Activated CD8-positive, alpha-beta memory T cell treated with anti-CD3 and anti-CD28 coated beads for 24 hours (primary cell): ENCODE results near the gene GPX4.

ENCODE experiments used
- DNase-seq: peaks from one replicate; pipeline ENCODE4 v3.0.0-alpha.2; 2020

GPX4 gene

DNA sequence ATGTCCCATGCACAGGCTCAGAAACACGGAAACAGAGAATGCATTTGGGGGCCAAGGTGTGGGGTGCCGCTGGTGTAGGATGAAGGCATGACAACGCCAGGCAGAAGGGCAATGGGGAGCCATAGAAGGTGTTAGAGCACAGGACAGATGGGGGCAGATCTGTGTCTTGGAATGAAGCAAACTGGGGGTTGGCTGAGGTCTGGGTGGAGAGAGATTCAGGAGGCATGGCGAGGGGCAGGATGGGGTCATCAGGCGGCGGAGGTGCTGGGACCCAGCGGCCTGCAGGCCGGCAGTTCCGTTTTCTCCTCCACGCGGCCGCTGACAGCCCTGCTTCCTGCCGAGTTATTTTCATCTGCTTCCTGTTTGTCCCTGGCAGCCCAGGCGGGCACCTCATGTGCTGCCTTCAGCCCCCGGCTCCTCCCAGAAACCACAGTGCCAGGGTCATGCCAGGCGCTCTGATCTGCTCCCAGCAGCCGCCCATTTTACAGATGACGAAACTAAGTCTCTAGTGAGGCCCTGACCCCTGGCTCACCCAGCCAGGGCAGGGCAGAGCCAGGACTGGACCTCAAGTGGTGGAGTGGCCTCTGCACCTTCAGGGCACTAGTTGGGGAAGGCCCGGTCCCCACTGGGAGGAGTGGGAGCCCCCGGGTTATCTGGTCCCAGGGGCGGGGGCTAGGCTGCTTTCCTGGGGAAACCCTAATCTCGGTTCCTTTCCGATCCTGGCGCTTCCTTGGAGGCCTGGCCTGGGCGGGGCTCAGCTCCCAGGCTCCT is 34.6 kb upstream of the GPX4 start:
- peak; percentile 80 for DNase-seq

DNA sequence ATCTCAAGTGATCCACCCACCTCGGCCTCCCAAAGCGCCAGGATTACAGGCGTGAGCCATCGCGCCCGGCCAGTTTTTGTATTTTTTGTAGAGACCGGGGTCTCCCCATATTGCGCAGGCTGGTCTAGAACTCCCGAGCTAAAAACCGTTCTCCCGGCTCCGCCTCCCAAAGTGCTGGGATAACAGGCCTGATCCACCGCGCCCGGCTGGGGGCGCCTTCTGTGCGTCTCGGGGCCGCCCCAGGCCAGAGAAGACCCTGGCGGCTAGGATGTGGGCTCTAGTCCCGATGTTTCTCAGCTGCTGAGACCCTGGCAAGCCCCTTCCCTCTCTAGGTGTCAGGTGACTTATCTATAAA is 33.2 kb upstream of the GPX4 start:
- DNase-seq: no peak

- no peak for DNase-seq
Observed at GRCh38 chr19:1070931-1071791, 32.6 kb upstream of the GPX4 start.

DNA sequence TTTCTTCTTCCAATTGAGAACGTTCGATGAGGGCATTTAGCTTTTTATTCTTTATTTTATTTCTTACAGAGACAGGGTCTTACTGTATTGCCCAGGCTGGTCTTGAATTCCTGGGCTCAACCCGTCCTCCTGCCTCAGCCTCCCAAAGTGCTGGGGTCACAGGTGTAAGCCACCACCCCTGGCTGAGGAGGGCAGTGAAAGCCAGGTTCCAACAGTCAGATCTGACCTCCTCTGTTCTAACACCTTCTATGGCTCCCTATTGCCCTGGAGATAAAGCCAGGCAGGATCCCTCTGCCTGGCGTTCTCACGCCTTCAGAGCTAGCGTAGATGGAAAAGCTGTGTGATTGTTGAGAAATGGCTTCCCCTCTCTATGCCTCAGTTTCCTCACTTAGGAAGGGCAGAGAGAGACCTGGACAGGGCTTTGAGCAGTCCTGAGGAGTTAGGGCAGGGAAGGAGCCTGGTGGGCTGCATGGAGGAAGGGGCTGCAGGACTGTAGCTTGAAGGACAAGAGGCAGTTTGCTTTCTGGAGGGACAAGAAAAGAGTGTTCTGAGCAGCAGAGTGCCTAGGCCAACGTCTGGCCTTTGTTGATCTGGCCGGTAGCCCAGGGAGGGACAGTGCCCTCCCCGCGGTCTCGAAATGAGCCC is 31.3 kb upstream of the GPX4 start:
- no peak for DNase-seq

GRCh38 chr19:1073063-1073955 is 30.5 kb upstream of the GPX4 start:
- peak; percentile 64 for DNase-seq

GRCh38 chr19:1073956-1074517 is 29.8 kb upstream of the GPX4 start:
- peak; percentile 75 for DNase-seq

DNA sequence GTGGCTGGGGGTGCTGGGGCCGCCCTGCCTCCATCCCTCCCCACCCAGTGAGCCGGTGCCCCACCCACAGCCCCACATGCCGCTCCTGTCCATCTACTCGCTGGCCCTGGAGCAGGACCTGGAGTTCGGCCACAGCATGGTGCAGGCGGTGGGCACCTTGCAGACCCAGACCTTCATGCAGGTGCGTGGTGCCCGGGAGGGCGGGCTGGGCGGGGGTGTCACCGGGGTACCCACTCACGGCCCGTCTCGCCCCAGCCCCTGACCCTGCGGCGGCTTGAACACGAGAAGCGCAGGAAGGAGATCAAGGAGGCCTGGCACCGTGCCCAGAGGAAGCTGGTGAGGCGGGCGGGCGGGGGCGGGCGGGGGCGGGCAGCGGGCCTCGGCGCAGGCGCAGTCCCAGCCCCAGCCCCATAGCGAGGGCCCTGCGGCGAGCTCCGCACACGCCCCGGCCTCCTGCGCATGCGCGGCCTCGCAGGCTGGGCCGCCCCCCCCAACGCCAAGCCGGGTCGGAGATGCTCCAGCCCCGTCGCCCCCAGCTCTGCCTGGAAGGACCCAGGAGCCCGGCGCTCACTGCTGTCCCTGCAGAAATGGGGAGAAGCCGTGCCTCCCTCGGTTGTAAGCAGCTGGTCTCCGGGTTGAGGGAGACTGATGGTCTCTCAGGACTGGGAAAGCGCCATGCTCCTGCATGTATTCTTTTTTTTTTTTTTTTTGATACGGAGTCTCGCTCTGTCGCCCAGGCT is 29.1 kb upstream of the GPX4 start:
- DNase-seq: peak; percentile 93

- DNase-seq: peak; percentile 67
Observed at GRCh38 chr19:1076046-1076386, 27.8 kb upstream of the GPX4 start.

- DNase-seq: peak; percentile 93
Observed at GRCh38 chr19:1076951-1077350, 26.8 kb upstream of the GPX4 start.

DNA sequence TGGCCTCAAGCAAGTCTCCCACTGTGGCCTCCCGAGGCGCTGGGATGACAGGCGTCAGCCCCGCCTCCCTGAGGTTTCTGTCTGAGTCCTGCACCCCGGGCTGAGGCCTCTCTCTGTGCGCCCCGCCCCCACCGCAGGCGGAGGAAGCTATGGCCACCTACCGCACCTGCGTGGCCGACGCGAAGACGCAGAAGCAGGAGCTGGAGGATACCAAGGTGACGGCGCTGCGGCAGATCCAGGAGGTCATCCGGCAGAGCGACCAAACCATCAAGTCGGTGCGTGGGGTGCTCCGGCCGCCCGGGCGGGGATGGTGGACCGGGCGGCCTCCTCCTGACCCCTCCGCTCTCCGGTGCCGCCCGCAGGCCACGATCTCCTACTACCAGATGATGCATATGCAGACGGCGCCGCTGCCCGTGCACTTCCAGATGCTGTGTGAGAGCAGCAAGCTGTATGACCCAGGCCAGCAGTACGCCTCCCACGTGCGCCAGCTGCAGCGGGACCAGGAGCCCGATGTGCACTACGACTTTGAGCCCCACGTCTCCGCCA is 24.2 kb upstream of the GPX4 start:
- DNase-seq: peak; percentile 86

GRCh38 chr19:1080360-1081161 is 23.2 kb upstream of the GPX4 start:
- no peak for DNase-seq

DNA sequence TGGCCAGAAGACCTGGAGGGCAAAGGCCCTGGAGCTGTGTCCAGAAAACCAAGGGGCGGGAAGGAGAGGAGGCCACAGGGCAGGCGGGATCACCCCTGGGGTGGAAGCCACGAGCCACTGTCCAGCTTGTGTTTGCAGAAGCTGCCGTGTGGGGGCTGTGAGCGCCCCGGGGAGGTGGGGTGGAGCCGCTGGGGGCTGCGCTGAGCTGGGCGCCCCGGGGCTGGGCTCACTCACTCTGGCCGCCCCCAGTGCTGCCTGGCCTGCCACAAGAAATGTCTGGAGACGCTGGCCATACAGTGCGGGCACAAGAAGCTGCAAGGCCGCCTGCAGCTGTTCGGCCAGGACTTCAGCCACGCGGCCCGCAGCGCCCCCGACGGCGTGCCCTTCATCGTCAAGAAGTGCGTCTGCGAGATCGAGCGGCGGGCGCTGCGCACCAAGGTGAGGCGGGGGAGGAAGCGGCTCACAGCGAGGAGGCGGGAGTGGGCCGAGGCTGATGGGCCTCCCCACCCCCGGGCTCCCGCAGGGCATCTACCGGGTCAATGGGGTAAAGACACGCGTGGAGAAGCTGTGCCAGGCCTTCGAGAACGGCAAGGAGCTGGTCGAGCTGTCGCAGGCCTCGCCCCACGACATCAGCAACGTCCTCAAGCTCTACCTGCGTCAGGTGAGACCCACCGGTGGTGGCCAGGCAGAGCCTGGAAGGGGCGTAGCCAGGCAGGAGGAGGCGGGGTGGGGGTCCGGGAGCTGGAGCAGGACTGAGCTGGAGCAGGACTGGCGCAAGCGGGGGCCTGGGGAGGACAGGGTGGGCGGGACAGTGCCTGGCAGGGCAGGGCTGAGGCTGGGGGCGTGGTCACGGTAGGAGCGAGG is 22.3 kb upstream of the GPX4 start:
- DNase-seq: peak; percentile 63

DNA sequence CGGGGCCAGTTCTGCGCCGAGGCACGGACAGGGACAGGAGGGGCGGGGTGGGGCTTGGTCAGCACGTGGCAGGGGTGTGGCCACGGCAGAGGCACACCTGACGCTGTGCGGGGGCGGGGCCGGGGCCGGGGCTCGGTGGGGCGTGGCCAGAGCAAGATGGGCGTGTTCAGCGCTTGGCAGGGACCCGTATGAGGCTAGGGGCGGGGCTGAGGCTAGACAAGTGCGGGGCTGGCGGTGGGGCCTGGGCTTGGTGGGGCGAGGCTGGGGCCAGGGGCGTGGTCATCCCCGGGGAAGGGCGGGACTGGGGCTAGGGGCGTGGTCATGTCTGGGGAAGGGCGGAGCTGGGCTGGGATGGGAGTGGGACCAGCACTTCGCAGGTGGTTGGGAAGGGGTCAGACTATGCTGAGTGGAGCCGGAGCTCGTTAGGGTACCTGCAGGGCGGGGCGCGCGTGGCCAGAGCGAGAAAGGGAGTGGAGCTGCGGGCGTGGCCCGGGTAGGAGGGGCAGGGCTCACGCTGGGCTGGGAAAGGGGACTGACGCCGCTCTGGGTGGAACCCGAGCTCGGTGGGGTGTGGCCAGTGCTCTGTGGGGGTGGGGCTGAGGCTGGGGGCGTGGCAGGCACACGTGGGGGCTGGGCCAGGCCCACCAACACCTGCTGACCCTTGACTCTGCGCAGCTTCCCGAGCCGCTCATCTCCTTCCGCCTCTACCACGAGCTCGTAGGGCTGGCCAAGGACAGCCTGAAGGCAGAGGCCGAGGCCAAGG is 21.4 kb upstream of the GPX4 start:
- DNase-seq: peak; percentile 82

DNA sequence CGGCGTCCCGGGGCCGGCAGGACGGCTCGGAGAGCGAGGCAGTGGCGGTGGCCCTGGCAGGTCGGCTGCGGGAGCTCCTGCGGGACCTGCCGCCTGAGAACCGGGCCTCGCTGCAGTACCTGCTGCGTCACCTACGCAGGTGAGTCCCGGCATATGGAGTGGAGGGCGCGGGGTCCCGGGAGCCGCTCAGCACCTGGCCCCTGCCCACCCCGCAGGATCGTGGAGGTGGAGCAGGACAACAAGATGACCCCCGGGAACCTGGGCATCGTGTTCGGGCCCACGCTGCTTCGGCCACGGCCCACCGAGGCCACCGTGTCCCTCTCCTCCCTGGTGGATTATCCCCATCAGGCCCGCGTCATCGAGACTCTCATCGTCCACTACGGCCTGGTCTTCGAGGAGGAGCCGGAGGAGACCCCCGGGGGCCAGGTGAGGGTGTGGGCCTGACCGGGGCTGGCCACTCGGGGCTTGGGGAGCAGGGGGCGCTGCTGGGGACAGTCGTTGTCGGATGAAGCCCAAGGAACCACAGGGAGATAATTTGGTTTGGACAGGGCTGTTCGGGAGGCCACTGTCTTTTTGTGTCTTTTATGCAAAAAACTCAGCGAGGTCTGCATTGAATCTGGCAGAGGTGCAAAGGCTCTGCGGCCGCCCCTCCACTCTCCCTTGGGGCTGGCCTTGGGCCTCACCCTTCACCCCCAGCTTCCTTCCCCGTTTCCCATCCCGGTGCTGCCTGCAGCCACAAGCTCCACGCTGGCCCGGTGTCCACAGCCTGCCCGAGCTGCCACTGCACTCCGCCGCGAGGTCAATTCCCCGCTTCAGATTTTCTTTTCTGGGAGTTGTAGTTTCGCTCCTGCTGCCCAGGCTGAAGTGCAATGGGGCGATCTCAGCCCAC is 20.6 kb upstream of the GPX4 start:
- no peak for DNase-seq

DNA sequence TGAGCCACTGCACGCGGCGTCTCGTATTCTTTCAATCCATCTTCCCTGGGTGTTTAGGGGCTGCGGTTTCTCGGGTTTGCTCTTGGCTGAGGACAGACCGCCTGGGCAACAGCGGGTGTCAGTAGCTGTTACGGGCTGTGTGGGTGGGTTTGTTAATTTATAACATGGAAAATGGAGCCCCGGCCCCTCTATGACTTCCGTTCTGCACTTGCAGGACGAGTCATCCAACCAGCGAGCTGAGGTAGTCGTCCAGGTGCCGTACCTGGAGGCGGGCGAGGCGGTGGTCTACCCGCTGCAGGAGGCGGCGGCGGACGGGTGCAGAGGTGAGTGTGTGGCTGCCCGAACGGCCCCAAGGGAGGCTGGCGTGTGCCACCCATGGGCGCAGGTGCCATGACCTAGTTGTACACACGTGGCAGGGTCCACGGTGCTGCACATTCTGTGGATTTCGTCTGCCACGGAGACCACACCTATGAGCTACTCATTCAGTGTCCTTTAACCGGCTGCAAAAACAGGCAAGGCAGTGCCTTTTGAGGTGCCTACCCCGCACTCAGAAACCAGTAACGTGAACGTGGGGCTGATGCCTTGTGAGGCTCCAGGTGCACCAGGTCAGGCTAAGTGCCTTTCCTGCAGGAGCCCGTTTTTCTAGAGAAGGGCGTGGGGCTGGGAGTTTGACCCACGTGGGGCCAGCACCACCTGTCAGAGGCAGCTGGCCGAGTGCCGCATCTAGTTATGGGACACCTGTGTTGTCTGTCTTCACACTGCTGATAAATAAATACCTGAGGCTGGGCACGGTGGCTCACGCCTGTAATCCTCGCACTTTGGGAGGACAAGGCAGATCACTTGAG is 19.5 kb upstream of the GPX4 start:
- no peak for DNase-seq

DNA sequence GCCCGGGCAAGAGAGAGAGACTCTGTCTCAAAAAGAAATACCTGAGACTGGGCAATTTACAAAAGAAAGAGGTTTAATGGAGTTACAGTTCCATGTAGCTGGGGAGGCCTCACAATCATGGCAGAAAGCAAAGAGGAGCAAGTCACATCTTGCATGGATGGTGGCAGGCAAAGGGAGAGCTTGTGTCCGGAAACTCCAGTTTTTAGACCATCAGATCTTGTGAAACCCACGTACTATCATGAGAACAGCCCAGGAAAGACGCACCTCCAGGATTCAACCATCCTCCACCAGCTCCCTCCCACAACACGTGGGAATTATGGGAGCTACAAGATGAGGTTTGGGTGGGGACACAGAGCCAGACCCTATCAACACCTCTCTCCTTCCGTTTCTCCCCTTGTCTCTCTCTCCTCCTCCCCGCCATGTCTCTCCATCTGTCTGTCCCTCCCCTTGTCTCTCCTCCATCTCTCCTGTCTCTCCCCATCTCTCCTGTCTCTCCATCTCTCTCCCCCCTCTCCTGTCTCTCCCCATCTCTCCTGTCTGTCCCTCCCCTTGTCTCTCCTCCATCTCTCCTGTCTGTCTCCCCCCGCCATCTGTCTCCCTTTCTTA is 18.6 kb upstream of the GPX4 start:
- DNase-seq: no peak
